ENCODE measurements around the gene DPPA4.

The DPPA4 gene

GRCh38 chr3:109339197-109339596 lies 1.9 kb upstream of the DPPA4 start:
- DNase-seq = no peak
- intact Hi-C loops (cut with DNase I) = no loop called here

- intact Hi-C loops (cut with DNase I) = no loop called here
- DNase-seq = no peak
These were observed 976 bp upstream of the DPPA4 start for GRCh38 chr3:109338322-109338721.

- DNase-seq = no peak
- intact Hi-C loops (cut with DNase I) = no loop called here
These were observed 970 bp downstream of the DPPA4 start for GRCh38 chr3:109336291-109336861.

- no peak for DNase-seq
- intact Hi-C loops (cut with DNase I) = no loop called here
These were observed 2.8 kb downstream of the DPPA4 start for GRCh38 chr3:109334572-109334971.

GRCh38 chr3:109331692-109332091 lies 5.7 kb downstream of the DPPA4 start:
- no peak for DNase-seq
- intact Hi-C loops (cut with DNase I) = no loop called here

- intact Hi-C loops (cut with DNase I) = no loop called here
- DNase-seq = no peak
These were observed 6.9 kb downstream of the DPPA4 start for GRCh38 chr3:109330405-109330804.

GRCh38 chr3:109328202-109328601 lies 9.1 kb downstream of the DPPA4 start:
- intact Hi-C loops (cut with DNase I) = no loop called here
- no peak for DNase-seq

GRCh38 chr3:109325657-109326056 lies 11.7 kb downstream of the DPPA4 start:
- no peak for DNase-seq
- intact Hi-C loops (cut with DNase I) = no loop called here

- intact Hi-C loops (cut with DNase I) = no loop called here
- no peak for DNase-seq
These were observed 12.2 kb downstream of the DPPA4 start for GRCh38 chr3:109325109-109325508.

GRCh38 chr3:109316162-109316730 lies 21.1 kb downstream of the DPPA4 start, which contains the start of gene DPPA2:
Gene DPPA2, minus strand, starts transcription at chr3:109316517. Its CDS starts 1,975 bp downstream, at chr3:109314542.
- intact Hi-C loops (cut with DNase I) = no loop called here
- no peak for DNase-seq

GRCh38 chr3:109313061-109313460 lies 24.3 kb downstream of the DPPA4 start:
- no peak for DNase-seq
- intact Hi-C loops (cut with DNase I) = no loop called here

GRCh38 chr3:109297496-109297895 lies 39.9 kb downstream of the DPPA4 start:
- DNase-seq = no peak
- intact Hi-C loops (cut with DNase I) = no loop called here

- DNase-seq = no peak
- intact Hi-C loops (cut with DNase I) = no loop called here
These were observed 53.3 kb downstream of the DPPA4 start for GRCh38 chr3:109284071-109284470.

GRCh38 chr3:109278546-109278945 lies 58.8 kb downstream of the DPPA4 start:
- DNase-seq = no peak
- intact Hi-C loops (cut with DNase I) = loop anchor here (10.0 kb wide), 1 partner anchor 1036 kb away; no protein-coding TSS in a partner anchor

GRCh38 chr3:109278141-109278540 lies 59.2 kb downstream of the DPPA4 start:
- intact Hi-C loops (cut with DNase I) = loop anchor here (10.0 kb wide), 1 partner anchor 1037 kb away; no protein-coding TSS in a partner anchor

More at GRCh38 chr3:109278141-109278540, 59.2 kb downstream of the DPPA4 start:
- no peak for DNase-seq
